Tibial nerve (tissue), 4 donors: ENCODE measurements around the gene GNAZ.

Experiments used
- CTCF ChIP-seq, 5 experiments: fragments of 200-600 bp in 3 of 5; fragments of 450-650 bp in 2 of 5; sonication (generic) in 3 of 5; IDR thresholded peaks; one replicate each; pipeline ENCODE4 v1.5.1; 2016 to 2019; ENCODE audit warnings: antibody characterized with exemption in 5 of 5, mild to moderate bottlenecking in 3 of 5, moderate library complexity in 2 of 5
- EP300 ChIP-seq, 2 donors: sonication (generic); formaldehyde crosslinking; IDR thresholded peaks; one replicate each; pipeline ENCODE4 v1.6.1; 2017; ENCODE audit warnings: antibody characterized with exemption in 2 of 2, mild to moderate bottlenecking in 1 of 2
- POLR2A ChIP-seq, 2 donors: fragments of 450-650 bp; IDR thresholded peaks; one replicate each; pipeline ENCODE4 v1.6.1; 2017; ENCODE audit warnings: antibody characterized with exemption in 2 of 2, mild to moderate bottlenecking in 2 of 2, moderate library complexity in 2 of 2

GRCh38 chr22:23035557-23036277 is 34.6 kb upstream of the GNAZ start:
- no peak for TF ChIP-seq POLR2A (IDR thresholded peaks at IDR 0.05)
- TF ChIP-seq CTCF (IDR thresholded peaks at IDR 0.05): no peak
- no peak for TF ChIP-seq EP300 (IDR thresholded peaks at IDR 0.05)
